Fibroblast of mammary gland (primary cell): Measurements from ENCODE around the gene B3GNT5.
"Not testable (repeated sequence)": the region's sequence is repeated elsewhere in the genome, so short reads cannot be mapped to it uniquely, and the experiment has no call there.

Experiments
- DNase-seq: peaks from one replicate; pipeline ENCODE4 v3.0.0-alpha.2; 2010; ENCODE audit warnings: low read depth
- H3K4me3 ChIP-seq: 2 replicates; pipeline ENCODE4 v1.5.1; 2011; ENCODE audit warnings: low read depth, mild to moderate bottlenecking, low read length, moderate library complexity; ENCODE audit not compliant: control insufficient read depth
- CTCF ChIP-seq: conservative IDR thresholded peaks from 2 replicates; pipeline ENCODE4 v1.5.1; 2011; ENCODE audit warnings: low read depth, low read length, inconsistent platforms; ENCODE audit not compliant: control insufficient read depth, insufficient read depth

Gene B3GNT5

DNA sequence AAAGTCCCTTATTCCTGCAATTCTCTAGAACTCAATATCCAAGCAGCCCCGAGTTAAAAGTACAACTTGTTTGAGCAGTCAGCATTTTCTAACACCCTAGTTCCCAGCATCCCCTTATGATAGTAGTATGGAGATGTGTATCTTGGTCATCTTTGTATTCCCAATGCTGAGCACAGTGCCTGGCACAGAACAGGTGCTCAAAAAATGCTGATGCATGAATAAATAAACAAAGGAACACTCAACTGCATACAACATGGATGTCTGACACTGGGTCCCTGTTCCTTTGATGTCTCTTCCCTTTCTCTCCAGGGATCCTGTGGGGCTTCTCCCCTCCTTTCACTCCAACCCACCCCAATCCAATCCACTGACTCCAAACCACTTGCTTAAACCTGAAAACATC lies 23.9 kb upstream of the B3GNT5 start:
- DNase-seq = no peak
- no peak overlapping the region for H3K4me3 ChIP-seq
- TF ChIP-seq CTCF = no peak

DNA sequence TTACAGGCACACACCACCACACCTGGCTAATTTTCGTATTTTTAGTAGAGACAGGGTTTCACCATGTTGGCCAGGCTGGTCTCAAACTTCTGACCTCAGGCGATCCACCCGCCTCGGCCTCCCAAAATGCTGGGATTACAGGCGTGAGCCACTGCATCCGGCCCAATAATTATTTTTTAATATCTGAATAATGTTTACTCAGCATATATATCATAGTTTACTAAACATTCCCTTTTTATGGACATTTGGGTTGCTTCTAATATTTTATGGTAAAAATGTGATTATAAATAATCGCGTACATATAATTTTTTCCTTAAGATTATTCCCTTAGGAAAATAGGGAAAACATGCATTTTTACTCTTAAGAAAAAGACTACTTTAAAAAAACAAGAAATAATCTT lies 22.8 kb upstream of the B3GNT5 start:
- H3K4me3 ChIP-seq, DNase-seq: not testable (repeated sequence)

- TF ChIP-seq CTCF = no peak
- no peak overlapping the region for H3K4me3 ChIP-seq
- no peak for DNase-seq
Measured at GRCh38 chr3:183230826-183231225, 22.2 kb upstream of the B3GNT5 start.

DNA sequence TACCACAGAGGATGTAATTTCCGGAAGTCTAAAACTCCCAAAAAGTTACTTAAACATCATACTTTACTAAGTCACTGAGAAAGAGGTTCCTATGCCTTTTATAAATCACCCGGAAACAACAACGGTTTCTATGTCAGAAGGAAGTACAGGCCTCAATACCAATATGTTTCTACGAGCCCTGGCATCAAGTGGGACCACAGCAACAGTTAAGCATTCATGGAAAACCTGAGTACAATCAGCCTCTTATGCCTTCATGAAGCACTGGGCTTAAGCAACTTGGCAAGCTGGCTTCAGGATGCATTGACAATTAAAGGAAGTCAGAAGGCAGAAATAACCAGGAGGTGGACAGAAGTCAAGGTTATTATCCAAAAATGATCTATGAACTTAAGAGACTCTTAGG lies 19.1 kb upstream of the B3GNT5 start:
- no peak for TF ChIP-seq CTCF
- no peak for DNase-seq
- H3K4me3 ChIP-seq = no peak overlapping the region

- H3K4me3 ChIP-seq = no peak overlapping the region
- no peak for DNase-seq
- no peak for TF ChIP-seq CTCF
Measured at GRCh38 chr3:183239046-183239445, 14.0 kb upstream of the B3GNT5 start.

DNA sequence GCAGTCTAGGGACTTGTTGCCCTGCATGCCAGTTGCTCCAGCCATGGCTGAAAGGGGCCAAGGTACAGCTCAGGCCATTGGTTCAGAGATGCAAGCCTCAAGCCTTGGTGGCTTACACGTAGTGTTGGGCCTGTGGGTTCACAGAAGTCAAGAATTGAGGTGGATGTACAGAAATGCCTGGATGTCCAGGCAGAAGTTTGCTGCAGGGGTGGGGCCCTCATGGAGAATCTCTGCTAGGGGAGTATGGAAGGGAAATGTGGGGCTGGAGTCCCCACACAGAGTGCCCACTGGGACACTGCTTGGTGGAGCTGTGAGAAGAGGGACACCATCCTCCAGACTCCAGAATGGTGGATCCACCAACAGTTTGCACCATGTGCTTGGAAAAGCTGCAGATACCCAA lies 10.6 kb upstream of the B3GNT5 start:
- H3K4me3 ChIP-seq = no peak overlapping the region
- no peak for DNase-seq
- TF ChIP-seq CTCF = no peak

- TF ChIP-seq CTCF = no peak
- no peak overlapping the region for H3K4me3 ChIP-seq
- DNase-seq = peak; percentile 40
Measured at GRCh38 chr3:183244219-183244618, 8.8 kb upstream of the B3GNT5 start.
